Activated CD4-positive, alpha-beta T cell treated with anti-CD3 and anti-CD28 coated beads, Interleukin-2, amount 50 U/mL, for 1 hour (primary cell): Measurements from ENCODE around the gene KRT37.

ENCODE experiments used
- DNase-seq: peaks from one replicate; pipeline ENCODE4 v3.0.0-alpha.2; 2020

The KRT37 gene

DNA sequence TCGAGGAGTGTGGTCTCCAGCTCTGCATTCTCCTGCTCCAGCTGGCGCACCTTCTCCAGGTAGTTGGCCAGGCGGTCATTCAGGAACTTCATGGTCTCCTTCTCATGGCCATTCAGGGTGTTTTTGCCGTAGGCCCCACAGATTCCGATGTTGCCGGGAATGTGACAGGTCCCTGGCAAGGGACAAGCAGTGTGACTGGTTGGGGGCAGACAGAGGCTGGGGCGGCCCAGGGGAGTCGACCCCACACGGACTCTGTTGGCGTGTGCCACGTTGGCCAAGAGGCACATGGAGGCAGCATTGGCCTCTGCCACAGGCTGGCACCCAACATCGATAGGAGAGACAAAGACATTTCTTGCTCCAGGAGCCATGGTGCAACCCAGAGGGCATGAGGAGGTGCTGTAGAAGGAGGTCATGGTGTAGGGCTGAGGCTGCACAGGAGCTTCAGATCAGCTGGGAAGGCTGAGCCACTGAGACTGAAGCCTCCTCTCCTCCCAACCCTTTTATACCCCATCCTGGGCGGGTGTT, at the start of gene KRT37:
KRT37 (minus strand) TSS at position 475 of the 525 bp plus-strand sequence; CDS start at position 413, 62 bp downstream.
- DNase-seq = no peak

DNA sequence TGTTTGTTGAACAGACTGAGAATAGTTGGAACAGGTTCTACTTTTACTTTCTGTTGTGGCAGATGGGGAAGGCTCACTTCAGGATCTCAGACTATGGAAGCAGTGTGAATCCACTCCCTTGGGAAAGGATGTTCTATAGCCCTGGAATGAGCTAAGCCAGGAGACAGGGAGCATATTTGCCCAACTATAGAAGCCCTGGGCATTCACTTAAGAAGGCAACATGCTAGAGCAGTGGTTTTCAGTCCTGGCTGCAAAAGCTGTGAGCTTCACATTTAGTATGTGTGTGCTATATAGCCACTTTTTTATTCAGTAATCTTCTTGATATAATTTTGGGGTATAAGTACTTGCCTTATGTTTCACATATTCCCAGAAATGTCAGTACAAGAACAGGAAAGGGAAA, 44.0 kb upstream of the KRT37 start:
- DNase-seq = no peak

DNA sequence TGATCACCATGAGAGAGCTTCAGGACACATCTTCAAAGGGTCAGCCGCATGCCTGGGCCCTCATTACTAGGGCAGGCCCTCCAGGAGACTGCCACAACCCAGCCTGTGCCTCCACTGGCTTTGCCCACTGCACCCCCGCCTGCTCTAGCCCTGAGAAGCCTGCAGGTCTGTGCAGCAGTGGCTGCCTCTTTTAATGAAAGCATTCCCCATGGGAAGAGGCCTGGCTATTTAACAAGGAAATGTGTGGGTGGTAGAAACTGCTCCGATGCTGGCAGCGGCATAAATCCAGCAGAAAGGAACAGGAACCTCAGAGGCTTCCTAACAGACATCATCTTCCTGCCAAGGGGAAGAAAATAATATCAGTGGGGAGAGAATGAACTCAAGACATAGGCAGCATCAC, 43.2 kb upstream of the KRT37 start:
- no peak for DNase-seq

DNA sequence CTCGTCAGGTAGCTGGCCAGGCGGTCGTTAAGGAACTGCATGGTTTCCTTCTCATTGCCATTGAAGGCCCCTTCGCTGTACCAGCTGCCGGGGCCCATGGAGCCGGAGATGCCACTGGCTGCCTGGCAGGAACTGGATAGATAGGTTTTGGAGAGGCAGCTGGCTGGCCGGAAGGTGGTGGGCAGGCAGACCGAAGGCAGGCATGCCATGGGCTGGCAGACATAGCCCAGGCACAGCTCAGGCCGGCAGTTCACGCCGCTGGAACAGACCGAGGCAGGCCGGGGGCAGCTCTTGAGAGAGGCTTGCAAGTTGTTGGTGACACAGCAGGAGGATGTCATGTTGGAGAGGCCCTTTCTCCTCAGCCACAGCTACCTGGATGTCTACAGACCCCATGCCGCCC, 42.6 kb upstream of the KRT37 start, which contains the start of gene KRT32:
KRT32 (minus strand) TSS at position 399 of the 400 bp plus-strand sequence; CDS start at position 338, 61 bp downstream.
- no peak for DNase-seq

DNA sequence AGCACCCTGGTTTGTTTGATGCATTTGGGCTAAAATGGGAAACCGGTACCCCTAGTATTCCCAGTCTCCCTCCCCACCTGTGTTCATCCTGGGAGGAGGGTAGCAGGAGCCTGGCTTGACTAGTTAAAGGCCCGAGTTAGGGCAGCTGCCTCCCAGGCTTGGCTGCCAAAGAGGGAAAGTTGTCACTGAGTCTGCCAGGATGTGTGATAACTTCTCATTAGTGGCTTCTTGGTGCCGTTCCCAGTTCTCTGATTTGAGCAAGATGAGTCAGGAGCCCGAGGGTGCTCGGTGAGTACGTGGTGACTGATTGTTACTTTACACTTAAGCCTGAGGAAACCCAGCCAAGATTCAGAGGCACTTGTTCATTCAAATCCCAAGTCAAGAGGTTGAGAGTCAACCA, 40.3 kb upstream of the KRT37 start:
- no peak for DNase-seq

DNA sequence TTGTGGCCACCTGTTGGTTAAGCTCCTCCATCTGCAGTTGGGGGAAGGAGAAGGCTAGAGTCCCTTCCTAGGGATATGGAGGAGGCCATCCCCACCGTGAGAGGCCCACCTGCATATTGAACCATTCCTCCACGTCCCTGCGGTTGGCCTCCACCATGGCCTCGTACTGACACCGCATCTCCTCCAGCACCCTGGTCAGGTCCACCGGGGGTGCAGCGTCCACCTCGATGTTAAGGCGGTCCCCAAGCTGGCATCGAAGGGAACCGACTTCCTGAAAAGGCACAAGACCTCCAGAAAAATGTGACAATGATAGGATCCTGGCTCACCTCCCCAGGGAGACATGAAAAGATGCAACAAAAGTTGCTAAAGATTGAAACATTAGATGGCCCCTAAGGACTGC, 39.8 kb upstream of the KRT37 start:
- no peak for DNase-seq

DNA sequence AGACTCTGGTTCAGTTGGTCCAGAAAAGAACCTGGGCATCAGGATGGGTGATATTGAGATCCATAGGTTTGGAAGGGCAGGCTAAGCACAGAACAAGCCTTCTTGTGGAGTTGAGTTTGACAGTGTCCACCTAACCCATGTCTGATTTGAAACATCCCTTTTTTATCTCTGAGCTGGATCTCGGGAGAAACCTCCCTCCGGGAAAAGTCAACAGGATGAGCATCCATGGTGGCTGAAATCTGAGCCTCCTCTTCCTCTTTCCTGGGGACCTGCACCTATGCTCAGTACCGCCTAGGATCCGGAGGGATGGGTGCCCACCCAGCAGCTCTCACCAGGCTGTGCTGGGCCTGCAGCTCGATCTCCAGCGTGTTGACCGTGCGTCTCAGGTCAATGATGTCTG, 39.4 kb upstream of the KRT37 start:
- no peak for DNase-seq

DNA sequence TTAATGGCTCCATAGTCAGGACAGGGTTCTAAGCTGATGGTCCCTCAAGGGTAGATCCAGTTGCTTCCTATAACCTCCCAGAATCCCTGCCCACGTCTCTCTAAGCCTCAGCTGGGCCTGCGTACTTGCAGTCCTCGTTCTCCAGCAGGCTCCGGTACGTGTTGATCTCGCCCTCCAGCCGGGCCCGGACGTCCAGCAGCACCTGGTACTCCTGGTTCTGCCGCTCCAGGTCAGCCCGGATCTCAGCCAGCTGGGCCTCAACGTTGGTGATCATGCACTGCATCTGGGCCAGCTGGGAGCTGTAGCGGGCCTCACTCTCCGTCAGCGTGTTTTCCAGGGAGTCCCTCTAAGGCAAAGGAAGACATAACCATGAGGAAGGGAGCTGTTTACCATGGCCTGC, 38.3 kb upstream of the KRT37 start:
- no peak for DNase-seq

DNA sequence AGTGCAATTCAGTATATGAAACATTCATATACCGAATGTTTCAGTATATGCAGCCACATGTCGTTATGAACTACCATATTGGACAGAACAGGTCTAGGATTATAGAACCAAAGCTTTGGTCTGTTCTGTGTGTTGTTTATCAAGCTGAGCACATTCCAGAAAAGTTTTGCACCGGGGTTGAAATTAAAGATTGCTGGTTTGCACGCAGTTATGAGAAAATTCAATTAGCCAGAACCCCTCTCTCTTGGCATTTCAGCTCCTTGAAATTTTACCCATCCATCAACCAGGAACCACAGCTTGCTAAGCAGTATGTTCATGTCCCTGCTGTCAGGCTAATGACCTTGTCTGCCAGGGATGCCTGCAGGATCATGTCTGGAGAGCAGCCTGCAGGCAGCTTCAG, 33.3 kb upstream of the KRT37 start:
- no peak for DNase-seq

DNA sequence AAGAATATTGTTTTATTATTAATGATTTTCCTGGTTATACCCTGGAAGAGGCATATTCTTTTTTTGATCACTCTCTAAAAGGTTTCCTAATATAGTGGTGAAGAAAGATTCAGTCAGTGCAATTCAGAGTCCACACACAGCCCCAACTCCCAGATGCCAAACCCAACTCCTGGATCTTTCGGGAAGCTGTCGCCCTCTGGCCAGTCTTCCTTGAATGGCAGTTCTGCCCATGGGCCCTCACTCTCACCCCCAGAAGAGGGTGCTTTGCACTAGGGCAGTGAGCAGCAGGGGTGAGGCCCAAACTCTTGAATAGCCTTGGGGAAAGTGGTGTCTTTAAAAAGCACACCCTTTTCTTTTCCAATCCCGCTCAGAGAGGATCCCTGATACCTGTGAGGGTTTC, 31.8 kb upstream of the KRT37 start:
- no peak for DNase-seq

DNA sequence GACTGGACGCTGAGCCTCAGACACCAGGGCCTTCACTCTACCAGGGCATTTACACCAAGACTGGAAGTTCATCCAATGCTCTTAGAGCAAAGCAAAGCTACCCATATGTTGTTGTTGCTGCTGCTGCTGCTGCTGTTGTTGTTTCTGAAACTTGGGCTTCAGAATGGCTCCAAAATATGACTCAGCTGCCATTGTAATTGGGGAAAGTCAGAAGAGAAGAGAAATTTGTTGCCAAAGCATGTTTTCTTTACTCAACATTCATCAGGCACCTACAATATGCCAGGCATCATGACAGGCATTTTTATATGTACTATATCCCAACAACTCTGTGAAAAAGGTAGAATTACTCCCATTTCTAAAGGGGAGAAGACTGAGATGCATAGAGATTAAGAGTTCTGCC, 30.9 kb upstream of the KRT37 start:
- no peak for DNase-seq

DNA sequence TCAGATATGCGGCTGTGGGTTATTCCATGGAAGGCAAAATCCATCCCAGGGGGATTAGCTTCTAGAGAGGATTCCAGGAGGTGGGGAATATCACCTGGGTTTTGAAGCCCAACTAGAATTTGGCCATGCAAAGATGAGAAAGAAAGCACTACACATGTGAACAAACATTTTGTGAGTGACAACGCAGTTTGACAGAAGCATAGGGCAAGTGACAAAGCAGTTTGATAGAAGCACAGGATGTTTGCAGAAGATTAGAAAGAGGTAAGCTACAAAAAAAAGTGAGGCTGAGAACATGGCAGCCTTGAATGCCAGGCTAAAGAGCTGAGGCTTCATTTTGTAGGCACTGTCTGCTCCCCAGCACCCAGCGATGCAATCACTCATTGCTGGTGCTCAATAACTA, 28.7 kb upstream of the KRT37 start:
- no peak for DNase-seq

DNA sequence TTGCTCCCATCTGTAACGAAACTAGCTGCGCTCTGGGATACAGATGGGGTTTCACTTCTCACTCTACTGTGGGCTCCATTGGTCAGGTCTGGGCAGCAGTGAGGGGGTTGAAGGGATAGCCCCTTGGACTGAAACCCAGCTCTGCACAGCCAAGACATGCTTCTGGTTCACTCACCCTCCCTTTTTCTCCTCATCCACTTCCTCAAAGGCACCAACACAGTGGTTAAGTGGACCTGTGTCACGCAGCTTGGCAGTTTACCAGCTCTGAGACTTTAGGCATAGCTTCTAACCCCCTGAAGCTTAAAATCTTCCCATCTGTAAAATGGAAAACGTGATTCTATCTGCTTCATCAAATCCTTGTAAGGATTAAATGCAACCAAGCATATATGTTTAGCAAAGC, 27.9 kb upstream of the KRT37 start:
- no peak for DNase-seq

DNA sequence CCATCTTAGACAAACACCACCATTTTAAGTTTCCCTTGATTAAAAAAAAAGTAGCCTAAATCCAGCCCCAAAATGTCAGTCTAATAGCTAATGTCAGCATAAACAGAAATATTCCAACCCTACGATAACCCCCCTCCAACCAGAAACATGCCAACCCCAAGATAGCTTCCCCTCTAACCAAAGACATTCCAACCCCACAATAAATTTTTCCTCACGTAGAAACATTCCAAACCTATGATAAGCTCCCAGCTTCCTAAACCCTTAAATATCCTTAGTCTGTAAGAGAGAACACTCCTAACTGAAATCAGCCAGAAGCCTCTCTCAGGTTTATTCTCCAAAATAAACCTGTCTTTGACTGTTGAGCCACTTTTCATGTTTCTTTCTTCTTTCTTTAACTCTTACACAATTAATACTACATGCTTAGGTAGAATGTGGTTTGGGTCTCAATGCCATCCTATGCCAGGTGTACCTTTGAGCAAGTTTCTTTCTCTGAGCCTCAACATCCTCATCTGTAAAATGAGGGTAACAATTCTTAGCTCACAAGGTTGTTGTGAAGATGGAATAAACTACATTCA, 26.9 kb upstream of the KRT37 start:
- DNase-seq = no peak

DNA sequence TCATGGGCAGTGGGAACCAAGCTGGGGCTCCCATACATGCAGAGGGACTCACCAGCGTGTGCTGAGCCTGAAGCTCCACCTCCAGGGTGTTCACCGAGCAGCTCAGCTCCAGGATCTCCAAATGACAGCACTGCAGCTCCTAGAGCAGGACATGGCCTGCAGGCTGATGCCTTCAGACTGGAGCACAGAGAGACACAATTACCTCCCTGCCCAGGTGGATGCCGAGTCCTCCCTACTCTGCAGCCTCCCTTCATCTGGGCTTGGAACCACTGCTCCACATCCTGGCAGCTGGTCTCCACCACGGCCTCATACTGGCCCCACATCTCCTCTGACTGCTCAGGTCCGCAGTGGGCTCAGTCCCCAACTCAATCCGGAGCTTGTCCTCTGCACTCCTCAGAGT, 24.6 kb upstream of the KRT37 start:
- no peak for DNase-seq

DNA sequence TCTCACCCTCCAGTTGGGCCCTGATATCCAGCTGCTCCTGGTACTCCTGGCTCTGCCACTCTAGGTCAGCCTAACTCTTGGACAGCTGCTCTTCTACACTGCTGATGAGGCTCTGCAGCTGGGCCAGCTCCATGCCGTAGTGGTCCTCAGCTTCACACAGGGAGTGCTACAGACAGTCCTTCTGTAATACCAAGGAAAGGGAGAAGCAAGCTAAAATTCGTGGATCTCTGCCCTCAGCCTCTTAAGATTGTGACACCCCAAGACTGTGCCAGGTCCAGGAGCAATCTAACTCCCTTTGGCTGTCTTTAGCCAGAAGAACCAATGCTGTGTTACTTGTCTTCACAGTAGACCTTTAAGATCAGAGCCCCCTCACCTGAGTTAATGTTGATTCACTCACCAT, 24.1 kb upstream of the KRT37 start:
- DNase-seq = no peak

DNA sequence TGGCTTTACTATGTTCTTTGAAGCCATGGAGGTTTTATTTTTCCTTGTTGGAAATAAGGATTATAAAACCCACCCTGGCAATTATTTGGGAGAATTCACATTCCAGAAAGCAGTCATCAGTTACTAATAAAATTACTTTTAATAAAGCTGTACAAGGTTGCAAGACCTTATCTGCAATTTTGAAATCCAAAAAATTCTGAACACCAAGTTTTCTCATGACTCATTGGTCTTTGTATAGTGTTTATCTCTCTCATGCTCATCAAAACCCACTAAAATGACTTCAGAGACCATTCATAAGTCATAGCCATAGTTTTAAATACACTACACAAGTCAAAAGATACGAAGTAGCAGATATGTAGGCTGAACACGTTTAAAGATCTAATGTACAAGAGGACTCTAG, 22.4 kb upstream of the KRT37 start:
- no peak for DNase-seq

DNA sequence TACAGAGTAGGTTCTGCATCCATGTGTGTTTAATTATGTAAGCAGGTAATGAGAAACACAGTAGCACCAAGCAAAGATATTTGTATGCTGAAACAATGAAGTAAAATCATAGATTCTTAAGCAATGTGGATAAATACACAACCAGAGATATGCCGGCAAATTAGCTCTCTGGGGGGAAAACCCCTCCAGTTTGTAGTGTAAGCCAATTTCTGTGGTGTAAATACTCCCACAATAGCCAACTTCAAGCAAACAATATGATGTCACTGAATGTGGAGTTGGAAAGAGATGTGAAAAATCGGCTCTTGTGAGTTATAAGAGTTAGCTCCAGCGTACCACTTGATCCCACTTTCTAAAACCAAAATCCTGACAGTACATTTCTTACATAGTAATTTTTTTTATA, 20.3 kb upstream of the KRT37 start:
- no peak for DNase-seq

DNA sequence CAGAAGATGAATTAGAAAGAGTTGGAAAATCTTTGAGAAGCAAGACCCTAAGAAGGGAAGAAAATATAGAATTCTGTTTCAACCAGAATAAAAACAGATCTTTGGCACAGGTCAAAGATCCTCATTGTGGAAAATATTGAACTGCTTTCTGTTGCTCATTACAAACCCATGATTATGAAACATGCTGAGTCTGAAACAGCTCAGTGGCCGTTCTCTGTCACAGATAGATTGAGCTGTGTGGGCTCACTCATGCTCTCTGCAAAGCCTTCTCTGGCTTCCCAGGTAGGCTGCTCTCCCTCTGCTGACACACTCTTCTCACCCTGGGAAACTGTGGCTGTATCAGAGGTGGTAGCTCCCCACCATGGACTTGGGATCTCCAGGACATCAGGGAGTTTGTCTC, 19.8 kb upstream of the KRT37 start:
- DNase-seq = no peak

DNA sequence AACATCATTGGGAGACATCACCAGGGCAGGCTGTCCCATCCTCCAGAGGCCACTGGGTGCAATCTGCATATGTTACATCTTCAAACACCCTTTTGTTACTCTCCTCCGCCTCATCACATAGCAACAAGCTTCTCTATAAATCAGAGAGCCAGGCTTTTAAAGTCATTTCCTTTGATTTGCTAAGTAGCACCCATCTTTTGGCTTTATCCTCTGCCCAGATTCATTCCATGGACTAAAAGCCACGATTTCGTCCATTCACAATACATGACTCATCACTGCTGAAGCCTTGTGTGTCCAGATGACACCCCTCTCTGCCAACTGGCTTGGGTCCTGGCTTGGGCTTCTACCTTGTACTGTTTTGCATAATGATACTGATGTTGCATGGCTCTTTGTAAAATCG, 18.4 kb upstream of the KRT37 start:
- no peak for DNase-seq

DNA sequence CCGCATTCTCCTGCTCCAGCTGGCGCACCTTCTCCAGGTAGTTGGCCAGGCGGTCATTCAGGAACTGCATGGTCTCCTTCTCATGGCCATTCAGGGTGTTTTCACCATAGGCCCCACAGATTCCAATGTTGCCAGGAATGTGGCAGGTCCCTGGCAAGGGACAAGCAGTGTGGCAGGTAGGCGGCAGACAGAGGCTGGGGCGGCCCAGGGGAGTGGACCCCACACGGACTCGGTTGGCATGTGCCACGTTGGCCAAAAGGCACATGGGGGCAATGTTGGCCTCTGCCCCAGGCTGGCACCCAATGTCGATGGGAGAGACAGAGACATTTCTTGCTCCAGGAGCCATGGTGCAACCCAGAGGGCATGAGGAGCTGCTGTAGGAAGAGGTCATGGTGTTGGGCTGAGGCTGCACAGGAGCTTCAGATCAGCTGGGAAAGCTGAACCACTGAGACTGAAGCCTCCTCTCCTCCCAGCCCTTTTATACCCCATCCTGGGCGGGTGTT, 16.2 kb upstream of the KRT37 start, which contains the start of gene KRT38:
KRT38 (minus strand) TSS at position 453 of the 503 bp plus-strand sequence; CDS start at position 391, 62 bp downstream.
- DNase-seq = no peak

DNA sequence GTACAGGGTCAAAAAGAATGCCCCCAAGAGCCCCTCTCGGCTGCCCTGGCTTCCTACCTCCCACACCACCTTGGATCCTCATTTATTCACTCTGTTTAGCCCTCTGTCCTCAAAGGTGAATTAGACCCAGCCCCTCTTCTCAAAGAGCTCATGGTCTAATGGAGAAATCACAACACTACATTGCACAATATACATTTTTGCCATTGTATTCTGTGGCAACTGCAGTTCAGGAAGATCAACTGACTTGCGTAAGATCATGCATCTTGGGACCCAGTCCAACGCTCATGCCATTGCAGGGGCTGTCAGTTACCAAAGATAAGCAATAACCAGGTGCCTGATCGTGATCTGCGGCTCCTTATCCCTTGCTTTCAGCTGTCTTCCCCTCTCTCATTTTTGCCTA, 15.0 kb upstream of the KRT37 start:
- no peak for DNase-seq

DNA sequence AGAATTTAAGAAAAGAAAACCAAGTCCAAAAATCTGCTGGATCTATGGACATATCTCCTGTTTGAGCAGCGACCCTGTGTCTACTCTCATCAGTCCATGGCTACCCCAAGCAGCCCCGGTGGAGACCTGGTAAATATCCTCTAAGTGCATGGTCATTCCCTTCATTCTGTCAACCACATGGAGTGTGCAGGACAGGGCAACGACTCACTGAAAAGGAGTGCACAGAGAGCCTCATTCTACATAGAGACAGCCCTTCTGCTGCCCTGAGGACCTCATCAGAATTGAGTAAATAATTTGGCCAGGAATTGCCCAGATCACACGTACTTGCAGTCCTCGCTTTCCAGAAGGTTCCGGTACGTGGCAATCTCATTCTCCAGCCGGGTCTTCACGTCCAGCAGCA, 13.4 kb upstream of the KRT37 start:
- DNase-seq = no peak

DNA sequence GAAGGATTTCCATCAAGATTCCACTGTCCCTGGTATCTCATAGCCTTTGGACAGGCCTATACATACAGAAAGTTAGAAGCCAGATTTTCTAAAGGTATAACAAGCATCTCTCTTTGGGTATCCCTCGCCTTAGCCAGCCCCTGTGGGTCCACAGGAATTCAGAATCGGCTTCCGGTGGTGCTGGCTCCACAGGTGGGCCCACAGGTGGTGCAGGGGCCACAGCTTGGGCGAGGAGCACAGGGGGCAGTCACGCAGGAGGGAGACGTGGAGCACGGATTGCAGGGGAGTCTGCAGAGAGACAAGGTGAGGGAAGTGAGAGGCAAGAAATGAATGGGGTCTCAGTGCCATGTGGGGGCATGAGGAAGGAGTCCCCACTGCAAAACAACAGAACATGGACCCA, 12.9 kb upstream of the KRT37 start:
- DNase-seq = no peak

DNA sequence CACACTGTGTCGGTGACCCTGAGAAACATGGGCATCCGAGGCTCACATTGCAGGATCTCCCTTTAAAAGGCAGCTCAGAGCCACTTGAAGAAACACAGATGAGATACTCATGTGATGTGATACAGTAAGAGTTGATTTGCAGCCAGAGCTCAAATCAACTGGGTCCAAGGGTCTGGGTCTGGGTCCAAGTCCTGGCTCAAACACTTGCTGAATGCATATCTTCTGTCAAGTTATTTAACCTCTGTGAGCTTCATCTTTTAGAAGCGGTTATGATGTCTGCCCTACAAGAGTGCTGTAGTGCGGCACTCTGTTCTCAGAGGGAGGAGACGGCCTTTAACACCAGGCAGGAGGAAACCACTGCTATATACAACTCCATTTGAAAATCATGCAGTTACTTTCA, 10.0 kb upstream of the KRT37 start:
- no peak for DNase-seq
